Activated CD4-positive, alpha-beta T cell treated with anti-CD3 and anti-CD28 coated beads for 1 hour (primary cell): ENCODE measurements around the gene BRPF1.

Experiments
- DNase-seq: peaks from one replicate; pipeline ENCODE4 v3.0.0-alpha.2; 2020

Gene BRPF1

GRCh38 chr3:9731206-9732079, at the start of gene BRPF1:
Gene BRPF1 (plus strand): TSS chr3:9731735. CDS start chr3:9734141, 2,406 bp downstream.
- DNase-seq = peak; percentile 98

GRCh38 chr3:9682096-9682495, 49.4 kb upstream of the BRPF1 start:
- DNase-seq = no peak

- no peak for DNase-seq
Observed at GRCh38 chr3:9683426-9683825, 48.1 kb upstream of the BRPF1 start.

GRCh38 chr3:9685216-9686049, 46.1 kb upstream of the BRPF1 start:
- DNase-seq = no peak

GRCh38 chr3:9686050-9686550, 45.4 kb upstream of the BRPF1 start:
- DNase-seq = no peak

GRCh38 chr3:9686703-9687102, 44.8 kb upstream of the BRPF1 start:
- no peak for DNase-seq

GRCh38 chr3:9687514-9687913, 44.0 kb upstream of the BRPF1 start:
- DNase-seq = no peak

GRCh38 chr3:9688961-9689360, 42.6 kb upstream of the BRPF1 start:
- DNase-seq = no peak

GRCh38 chr3:9689757-9690156, 41.8 kb upstream of the BRPF1 start:
- DNase-seq = no peak

- DNase-seq = no peak
Observed at GRCh38 chr3:9690451-9691450, 40.8 kb upstream of the BRPF1 start.

- DNase-seq = no peak
Observed at GRCh38 chr3:9691636-9692035, 39.9 kb upstream of the BRPF1 start.

- no peak for DNase-seq
Observed at GRCh38 chr3:9692416-9692815, 39.1 kb upstream of the BRPF1 start.

- DNase-seq = no peak
Observed at GRCh38 chr3:9695345-9695744, 36.2 kb upstream of the BRPF1 start.

GRCh38 chr3:9695746-9696145, 35.8 kb upstream of the BRPF1 start:
- no peak for DNase-seq

GRCh38 chr3:9696480-9697220, 34.9 kb upstream of the BRPF1 start:
- no peak for DNase-seq

GRCh38 chr3:9697892-9698291, 33.6 kb upstream of the BRPF1 start:
- no peak for DNase-seq

- no peak for DNase-seq
Observed at GRCh38 chr3:9698293-9698692, 33.2 kb upstream of the BRPF1 start.

- no peak for DNase-seq
Observed at GRCh38 chr3:9700536-9700935, 31.0 kb upstream of the BRPF1 start.

- no peak for DNase-seq
Observed at GRCh38 chr3:9701006-9701405, 30.5 kb upstream of the BRPF1 start.

- no peak for DNase-seq
Observed at GRCh38 chr3:9701711-9702110, 29.8 kb upstream of the BRPF1 start.

GRCh38 chr3:9703240-9703639, 28.3 kb upstream of the BRPF1 start:
- no peak for DNase-seq
